GM10847 (cell line): Measurements from ENCODE around the gene SMOC2.

Experiments
- POLR2A ChIP-seq: IDR thresholded peaks from 2 replicates; pipeline ENCODE4 v1.6.1; 2011; ENCODE audit not compliant: insufficient read length; ENCODE audit errors: extremely low read depth

Gene SMOC2

DNA sequence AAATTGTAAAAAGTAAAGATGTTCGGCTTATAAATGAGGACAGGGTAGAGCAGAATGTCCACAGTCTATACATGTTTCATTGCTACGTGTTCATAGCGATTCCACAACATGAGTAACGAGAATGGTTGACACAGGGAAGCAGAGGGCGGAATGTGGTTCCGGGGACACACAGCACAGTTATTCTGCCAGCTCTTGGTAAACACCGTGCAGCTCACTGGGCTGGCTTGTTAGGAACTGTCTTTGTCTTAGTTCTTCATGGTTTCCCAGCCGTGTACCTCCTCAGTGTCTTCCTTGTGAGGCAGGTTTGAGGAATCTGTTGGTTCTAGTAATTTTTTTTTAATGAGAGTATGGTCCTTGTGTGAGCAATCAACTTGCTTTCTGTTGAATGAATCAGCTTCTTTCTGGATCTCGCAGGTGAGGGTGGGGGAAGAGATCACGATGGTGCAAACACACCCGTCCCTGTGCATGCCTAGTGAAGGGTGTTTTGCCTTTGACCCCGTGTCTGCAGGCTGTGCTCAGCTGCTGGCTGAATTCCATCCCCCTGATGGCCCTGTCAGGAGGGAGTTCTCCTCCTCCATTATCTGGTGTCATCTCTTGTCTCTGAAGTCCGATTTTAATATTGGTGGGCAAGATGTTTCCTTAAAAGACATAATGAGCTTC is 168.2 kb downstream of the SMOC2 start:
- TF ChIP-seq POLR2A, result no peak

DNA sequence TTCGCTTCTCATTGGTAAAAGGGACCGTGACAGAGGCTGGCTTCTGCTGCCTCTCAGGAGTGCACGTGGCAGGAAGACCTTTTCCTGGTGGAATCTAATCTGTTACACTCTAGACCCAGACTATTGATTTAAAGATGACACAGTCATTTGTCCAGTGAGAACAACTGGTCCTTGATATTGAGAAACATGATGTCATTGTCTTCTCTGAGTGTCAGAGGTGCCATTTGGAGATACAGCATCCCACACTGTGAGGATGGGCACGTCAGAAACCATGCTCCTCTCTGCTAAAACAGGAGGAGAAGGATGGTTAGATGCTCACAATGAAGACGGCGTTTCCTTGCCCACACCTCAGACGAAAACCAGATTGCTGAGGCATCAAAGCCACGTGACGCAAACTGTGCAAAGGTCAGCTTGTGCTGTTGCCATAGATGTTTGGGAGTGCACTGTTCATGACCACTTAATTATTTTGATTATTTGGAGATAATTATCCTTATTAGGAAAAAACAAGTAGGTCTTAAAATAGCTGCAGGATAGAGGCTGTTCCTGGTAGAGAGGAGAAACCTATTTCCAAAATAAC is 169.0 kb downstream of the SMOC2 start:
- no peak for TF ChIP-seq POLR2A

DNA sequence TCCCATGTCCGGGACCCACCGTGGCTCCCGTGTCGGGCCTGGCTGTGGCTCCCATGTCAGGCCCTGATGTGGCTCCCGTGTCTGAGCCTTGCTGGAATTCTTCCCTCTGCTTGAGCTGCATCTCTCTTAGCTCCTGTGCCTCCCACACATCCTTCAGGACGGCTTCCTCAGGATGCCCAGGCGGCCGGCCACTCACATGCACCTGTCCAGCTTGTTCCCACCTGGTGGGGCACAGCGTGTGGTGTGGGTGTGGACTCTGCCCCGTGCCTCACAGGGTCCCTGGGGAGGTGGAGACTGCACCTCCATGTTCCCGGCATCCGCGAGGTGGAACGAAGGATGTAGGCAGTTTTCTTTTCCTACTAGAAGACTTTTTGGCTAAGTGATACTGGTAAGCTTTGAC is 170.7 kb downstream of the SMOC2 start:
- TF ChIP-seq POLR2A, result no peak

DNA sequence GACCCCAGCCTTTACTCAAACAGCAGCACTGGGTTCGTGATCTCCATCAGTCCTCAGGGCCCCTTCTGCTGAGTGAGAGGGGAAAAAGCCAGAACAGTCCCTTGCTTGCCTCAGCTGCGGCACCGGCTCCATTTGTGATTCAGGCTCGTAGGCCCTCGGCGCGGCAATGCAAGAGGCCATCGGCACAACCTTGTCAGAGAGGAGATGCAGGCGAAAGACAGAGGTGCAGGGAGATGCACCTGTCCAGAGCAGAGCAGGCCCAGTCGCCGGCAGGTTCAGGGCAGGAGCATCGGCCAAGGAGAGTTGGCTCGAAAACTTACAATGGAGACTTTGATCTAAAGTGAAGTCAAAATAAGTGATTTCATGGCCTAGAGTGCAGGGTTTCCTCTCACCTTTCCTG is 171.6 kb downstream of the SMOC2 start:
- no peak for TF ChIP-seq POLR2A

DNA sequence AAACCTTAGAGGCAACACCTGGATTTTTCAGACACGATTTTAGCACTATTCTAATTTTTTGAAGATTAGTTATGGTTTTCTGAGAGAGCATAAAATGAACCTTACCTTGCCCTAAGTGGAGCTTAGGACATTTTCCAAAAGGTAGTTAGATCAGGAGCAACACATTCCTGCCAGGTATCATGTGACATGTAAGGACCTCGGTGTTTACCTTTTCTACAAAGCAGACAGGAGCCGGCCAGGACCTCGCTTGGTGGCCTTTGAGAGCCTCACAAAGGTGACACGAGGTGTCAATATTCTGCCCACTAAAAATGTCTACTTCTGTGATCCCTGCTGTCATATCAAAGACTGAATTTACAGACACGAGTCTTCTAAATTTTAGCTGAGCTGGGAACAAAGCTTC is 174.9 kb downstream of the SMOC2 start:
- TF ChIP-seq POLR2A, result no peak

DNA sequence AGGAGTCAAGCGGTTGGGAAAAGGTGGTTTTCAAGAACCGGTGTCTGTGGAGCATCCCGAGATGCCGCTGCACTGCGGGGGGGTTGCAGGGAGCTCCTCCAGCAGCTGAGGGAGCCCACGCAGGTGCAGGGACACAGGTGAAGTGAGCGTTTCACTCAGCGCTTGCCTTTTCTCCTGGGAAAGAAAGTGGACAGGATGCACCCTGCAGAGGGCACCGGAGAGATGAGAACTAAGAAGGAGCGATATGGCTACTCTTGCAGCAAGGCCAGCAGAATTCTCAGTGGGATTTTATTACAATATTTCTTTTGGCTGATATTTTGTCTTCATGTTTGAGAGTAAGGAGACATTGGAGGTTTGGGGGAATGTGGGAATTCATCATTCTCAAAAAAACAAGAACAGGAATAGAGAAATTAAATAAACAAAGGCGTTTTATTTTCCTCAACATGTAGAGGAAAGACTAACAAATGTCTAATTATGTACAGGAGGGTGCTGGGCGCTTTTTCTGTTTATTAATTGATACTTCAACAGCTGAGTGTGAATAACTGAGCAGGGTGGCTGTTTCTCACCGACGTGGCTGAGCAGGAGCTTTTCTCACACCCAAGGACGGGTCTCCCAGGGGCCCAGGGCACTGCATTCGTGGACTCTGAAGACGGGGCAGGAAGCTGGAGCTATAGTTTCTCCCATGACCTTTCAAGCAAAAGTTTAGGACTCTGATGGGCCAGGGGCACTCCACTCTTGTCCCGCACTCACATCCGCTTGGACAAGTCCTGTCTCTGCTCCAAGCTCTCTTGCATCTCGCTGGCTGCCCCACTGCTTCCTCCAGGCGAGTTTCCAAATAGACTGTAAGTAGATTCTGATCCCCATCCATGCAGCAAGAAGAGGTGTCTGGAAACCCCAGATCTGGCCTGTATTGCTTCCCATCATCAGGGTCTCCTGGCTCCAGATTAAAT is 176.1 kb downstream of the SMOC2 start:
- TF ChIP-seq POLR2A, result no peak

DNA sequence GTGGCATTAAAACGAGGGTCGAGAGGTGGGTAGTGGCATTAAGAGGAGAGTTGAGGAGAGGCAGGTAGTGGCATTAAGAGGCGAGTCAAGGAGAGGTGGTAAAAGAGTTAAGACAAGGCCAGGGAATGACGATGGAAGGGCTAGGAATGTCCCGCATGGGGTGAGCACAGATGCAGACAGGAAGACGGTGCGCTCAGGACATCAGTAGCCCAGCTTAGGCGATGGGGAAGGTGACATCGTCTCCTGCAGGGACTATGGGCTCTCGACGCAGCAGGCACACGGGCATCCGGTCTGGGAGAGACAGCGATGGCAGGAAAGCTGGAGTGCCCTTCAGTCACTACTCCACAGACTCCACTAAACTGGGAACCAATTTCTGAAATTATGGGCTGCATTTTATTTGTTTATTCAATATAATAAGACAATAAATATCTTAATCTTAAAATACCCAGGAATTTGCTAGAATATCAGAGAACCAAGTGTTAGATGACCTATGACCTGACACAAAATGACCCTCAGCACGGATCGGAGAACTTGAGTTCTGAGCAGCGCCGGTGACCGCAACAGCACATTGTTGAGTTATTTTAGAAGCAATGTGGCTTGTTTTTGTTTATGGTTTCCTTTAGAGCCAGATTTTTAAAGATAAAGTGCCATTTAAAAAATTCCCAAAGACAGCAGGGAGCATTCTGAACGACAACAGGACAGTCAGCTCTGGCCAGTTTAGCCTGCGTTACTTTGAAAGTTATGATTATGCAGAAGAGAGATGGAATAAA is 177.7 kb downstream of the SMOC2 start:
- TF ChIP-seq POLR2A, result no peak

DNA sequence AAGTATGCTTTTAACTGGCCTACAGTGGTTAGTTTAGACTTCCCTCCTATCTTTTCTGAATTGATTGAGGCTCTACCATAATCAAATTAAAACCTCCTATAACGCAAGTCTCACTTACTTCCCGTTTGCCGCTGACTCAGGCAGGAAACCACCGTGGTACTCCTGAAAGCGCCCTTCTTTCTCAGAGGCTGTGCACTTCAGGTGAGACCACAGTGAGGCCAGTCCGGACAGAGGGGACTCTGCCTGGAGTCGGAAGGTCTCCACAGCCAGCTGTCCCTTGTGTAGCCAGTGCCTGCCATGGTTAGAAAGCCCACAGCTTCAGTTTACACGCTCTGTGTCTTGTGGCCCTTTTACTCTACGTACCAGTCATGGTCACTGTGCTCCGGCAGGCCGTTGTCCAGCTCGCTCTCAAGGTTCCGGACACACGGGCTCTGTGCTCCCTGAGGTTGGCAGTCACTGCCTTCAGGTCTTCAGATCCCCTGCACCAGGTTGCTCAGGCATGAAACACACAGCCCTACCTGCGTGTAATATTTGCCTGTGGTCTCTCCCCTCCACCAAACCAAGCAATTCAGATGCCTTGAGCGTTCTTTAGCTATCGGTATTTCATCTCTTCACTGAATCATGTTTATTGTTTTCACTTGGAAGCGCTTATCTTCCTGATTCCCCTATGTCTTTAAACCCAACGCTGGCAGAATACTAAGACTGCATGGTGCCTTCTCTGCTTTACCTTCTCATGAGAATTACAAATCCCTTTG is 178.8 kb downstream of the SMOC2 start:
- TF ChIP-seq POLR2A, result no peak

DNA sequence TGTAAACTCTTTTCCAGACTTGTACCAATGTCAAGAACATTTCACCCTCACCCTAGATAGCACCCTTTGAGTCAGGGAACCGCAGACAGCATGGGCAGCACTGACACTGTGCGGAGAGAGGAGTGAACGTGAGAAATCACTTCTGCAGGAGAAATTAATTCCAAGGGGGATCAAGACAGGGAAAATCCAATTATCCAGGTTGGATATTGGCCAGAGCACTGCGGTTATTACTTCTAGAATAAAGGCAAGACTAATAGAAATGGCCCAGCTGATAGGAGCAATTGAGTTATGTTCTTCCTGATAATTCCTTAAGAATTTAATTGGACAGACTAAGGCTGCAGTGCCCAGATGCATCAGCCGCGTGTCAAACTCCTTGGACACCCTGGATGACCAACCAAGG is 179.6 kb downstream of the SMOC2 start:
- TF ChIP-seq POLR2A, result no peak

DNA sequence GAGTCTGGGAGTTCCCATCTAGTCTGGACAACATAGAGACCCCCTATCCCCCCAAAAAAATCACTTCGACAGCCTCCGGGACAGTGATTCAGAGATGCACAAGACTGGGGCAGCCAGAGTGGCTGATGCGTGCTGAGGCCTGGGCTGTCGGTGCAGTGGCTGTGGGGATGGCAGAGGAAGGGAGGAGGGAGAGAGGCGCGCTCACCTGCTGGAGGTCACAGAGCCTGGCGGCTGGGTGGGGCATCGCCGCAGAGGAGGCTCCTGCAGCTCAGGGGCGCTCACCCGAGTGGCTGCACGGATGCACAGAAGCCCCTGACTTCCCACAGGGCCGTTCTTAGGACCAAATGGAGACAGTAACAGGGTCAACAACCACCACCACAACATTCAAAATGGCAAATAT is 182.8 kb downstream of the SMOC2 start:
- no peak for TF ChIP-seq POLR2A

DNA sequence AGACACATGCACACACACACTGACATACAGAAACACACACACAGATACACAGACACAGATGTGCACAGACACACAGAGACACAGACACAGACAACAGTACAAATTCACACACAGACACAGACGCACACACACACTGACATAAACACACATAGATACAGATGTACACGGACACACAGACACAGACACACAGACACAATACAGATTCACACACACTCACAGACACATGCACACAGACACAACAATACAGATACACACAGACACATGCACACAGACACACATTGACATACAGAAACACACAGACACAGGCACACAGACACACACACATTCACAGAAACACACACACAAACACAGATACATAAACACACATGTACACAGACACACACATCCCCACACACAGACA is 183.6 kb downstream of the SMOC2 start:
- TF ChIP-seq POLR2A, result no peak

DNA sequence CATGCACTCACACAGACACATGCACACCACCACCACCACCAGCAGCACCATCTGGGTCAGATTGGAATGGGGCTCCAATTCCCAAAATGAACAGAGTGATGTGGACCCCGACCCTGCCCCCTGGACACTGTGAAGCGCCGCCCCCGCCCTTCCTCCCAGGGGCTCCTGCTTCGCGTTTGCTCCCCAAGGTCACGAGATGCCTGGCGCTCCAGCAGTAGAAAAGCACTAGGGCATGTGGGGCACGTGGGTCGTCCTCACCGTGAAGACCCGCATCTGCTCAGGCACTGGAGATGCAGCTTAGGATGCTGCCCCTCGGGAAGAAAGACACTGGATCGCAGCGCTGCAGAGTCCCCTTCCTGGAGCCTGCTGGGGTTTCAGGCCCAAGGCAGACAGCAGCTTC is 184.0 kb downstream of the SMOC2 start:
- TF ChIP-seq POLR2A, result no peak

DNA sequence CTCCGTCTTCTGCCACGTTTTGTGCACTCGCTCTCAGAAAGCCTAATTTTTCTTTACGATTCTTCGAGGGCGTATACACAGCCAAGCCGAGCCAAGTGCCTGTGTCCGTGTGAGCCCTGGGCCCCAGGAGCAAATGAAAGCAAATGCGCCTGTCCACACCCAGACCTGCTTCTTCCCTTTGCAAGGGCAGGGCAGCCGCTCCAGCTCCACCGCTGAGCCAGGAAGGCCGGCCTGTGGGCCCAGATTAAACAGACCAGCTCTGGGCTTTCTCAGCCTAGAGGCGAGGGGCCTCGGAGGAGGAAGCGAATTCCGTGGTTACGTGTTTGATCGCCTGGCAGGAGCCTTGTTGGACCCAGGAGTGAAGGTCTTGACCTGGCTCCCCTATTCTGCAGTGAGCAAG is 184.6 kb downstream of the SMOC2 start:
- no peak for TF ChIP-seq POLR2A

DNA sequence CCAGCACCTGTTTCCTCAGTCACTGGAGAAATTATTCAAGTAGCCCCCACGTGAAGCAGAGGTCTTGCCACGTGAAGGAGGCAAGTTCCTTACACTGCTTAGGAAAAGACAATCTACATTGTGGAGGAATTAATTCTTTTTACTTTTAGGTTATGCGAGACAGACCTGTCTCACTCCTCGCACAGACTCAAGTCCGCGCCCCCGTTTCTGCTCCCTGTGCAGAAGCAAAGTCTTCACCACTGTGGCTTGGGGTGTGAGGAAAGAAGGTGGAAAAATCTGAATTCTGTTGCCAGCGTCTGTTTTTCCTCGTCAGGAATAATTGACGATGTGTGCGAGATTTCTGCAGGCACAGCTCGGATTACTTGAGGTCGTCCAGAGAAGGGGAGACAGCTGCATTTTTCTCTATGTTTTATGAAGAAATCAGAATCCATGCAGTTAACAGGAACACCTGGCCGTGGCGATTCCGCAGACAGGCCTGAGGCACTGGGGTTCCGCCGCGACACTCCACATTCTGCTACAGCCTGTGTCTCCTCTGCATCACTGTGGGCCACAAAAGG is 185.1 kb downstream of the SMOC2 start:
- TF ChIP-seq POLR2A, result no peak
